BE2C (cell line): Measurements from ENCODE around the gene ELFN2.

Source experiments
- DNase-seq: peaks from one replicate; pipeline ENCODE4 v3.0.0-alpha.2; 2020
- H3K27me3 ChIP-seq: fragments of 250-450 bp; sonication (Bioruptor Pico); 2 replicates; pipeline ENCODE4 v1.5.1; 2020; ENCODE audit warnings: mild to moderate bottlenecking
- H3K36me3 ChIP-seq: fragments of 250-450 bp; sonication (Bioruptor Pico); 2 replicates; pipeline ENCODE4 v1.5.1; 2020; ENCODE audit warnings: mild to moderate bottlenecking
- H3K4me1 ChIP-seq: fragments of 250-450 bp; sonication (Bioruptor Pico); 2 replicates; pipeline ENCODE4 v1.5.1; 2020
- H3K4me3 ChIP-seq: 2 replicates; pipeline ENCODE4 v1.5.1; 2011; ENCODE audit warnings: low read depth, low read length
- H3K9me3 ChIP-seq: fragments of 250-450 bp; sonication (Bioruptor Pico); 2 replicates; pipeline ENCODE4 v1.5.1; 2020
- TF ChIP-seq, protein P1 (sequence below): IDR thresholded peaks from 2 replicates; pipeline ENCODE4 v1.5.1; 2012; ENCODE audit warnings: mild to moderate bottlenecking, low read depth, low read length

Gene ELFN2

DNA sequence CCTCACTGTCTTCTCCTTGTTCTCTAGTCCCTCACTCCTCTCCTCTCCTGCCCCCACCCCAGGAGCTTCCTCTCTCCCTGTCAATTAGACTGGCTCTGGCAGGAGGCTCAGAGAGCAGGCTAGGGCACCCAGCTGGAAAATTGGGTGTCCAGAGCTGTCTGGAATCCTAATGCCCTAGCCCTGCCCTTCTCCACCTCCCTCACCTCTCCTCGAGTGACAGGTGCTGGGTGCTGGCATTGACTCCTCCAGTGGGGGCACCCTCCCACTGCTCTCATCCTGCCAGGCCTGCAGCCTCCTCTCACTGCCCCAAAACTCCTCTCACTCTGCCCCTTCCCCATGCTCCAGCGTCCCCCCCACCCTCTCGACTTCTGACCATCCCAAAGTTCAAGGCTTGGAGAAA lies 76.0 kb downstream of the ELFN2 start:
- no peaks in the 10 kb centered on the region for H3K9me3 ChIP-seq
- no peak for DNase-seq
- TF ChIP-seq, protein P1, sequence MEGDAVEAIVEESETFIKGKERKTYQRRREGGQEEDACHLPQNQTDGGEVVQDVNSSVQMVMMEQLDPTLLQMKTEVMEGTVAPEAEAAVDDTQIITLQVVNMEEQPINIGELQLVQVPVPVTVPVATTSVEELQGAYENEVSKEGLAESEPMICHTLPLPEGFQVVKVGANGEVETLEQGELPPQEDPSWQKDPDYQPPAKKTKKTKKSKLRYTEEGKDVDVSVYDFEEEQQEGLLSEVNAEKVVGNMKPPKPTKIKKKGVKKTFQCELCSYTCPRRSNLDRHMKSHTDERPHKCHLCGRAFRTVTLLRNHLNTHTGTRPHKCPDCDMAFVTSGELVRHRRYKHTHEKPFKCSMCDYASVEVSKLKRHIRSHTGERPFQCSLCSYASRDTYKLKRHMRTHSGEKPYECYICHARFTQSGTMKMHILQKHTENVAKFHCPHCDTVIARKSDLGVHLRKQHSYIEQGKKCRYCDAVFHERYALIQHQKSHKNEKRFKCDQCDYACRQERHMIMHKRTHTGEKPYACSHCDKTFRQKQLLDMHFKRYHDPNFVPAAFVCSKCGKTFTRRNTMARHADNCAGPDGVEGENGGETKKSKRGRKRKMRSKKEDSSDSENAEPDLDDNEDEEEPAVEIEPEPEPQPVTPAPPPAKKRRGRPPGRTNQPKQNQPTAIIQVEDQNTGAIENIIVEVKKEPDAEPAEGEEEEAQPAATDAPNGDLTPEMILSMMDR = no peak

DNA sequence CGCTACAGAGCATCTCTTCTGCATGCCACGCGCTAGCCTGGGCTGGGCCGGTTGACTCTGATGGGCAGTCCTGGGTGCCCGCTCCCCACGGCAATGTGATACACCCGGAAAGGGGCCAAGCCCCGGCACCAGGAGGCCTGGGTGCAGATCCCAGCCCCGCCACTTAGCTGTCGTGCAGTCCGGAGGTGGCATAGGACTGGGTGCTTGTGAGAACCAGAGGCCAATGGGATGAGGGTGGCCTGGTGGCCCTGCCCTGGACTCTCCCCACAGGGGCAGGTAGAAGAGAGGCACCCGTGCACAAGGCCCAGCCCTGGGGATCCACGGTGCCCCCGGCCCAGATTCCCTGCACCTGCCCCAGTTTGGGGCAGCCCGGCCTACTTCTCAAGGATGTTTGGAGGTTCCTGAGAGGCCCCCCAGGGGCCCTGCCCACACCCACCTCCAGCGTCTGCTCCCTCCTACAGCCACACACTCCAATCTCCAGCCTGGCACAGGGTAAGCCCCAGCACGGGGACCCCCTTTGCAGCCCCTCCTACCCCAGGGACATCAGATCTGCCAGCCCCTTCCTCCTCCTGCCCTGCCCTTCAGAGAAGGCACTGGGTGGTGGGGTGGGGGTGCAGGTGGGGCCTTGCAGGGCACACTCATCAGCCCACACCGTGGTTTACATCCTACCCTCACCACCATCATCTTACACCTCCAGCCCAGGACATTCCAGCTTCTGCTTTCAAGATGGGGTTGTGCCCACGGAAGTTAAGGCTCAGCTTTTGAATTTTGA lies 78.0 kb downstream of the ELFN2 start:
- Histone ChIP-seq H3K4me1 (no peaks in the 10 kb centered on the region), H3K36me3 (no peaks in the 10 kb centered on the region), H3K9me3 (no peaks in the 10 kb centered on the region), H3K4me3 (no peak overlapping the region), H3K27me3 (no peaks in the 10 kb centered on the region)
- TF ChIP-seq, protein P1 = no peak
- DNase-seq = no peak

More for the DNA sequence above, 76.0 kb downstream of the ELFN2 start:
- Histone ChIP-seq H3K36me3 (no peaks in the 10 kb centered on the region), H3K27me3 (no peaks in the 10 kb centered on the region), H3K4me3 (no peak overlapping the region), H3K4me1 (no peaks in the 10 kb centered on the region)

DNA sequence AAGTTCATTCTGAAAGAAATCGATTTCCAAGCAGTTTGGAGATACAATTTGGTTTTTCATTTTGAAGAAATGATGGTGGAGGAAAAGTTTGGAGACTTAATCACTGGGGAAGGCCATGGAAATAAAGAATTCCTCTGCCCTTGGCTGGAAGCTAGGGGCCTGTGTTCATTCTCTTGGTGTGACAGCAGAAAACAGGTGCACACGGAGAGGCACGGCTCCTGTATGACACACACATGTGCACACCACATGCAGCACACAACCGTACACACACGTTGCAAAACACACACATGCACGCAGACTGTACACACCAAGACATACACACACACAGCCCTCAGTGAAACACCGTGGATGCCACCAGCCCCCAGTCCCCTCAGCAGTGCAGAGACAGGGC lies 80.8 kb downstream of the ELFN2 start:
- Histone ChIP-seq H3K4me1 (no peaks in the 10 kb centered on the region), H3K36me3 (no peaks in the 10 kb centered on the region), H3K27me3 (no peaks in the 10 kb centered on the region), H3K4me3 (no peak overlapping the region), H3K9me3 (no peaks in the 10 kb centered on the region)
- no peak for DNase-seq
- TF ChIP-seq, protein P1 = no peak

DNA sequence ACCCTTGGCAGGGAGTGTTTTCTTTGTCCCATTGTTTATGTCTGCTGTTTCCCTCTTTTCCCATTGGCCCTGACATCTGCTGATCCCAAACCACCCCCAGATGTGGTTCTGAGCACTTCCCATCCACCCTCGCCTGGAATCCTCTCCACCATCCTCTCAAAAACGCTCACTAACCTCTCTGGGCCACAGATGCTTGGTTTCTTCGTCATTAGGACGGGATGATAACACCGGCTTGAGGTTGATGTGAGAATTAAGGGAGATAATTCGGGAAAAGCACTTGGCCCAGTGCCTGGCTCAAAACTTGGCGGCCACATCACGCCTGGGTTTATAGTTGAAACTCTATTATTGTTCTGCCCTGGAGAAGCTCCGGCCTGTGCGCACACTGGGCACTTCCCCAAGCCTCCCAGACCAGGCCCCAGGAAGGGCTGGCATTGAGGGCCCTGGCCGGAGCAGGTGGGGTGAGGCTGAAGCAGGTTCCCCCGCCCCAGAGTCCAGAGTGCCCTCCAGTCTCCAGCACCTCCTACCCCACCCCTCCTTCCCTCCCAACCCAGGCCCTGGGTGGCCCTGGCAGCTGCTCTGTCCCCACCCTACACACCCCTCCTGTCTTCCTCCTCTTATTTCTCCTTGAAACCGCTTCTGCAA lies 81.3 kb downstream of the ELFN2 start:
- no peaks in the 10 kb centered on the region for H3K4me1 ChIP-seq
- TF ChIP-seq, protein P1 = no peak

DNA sequence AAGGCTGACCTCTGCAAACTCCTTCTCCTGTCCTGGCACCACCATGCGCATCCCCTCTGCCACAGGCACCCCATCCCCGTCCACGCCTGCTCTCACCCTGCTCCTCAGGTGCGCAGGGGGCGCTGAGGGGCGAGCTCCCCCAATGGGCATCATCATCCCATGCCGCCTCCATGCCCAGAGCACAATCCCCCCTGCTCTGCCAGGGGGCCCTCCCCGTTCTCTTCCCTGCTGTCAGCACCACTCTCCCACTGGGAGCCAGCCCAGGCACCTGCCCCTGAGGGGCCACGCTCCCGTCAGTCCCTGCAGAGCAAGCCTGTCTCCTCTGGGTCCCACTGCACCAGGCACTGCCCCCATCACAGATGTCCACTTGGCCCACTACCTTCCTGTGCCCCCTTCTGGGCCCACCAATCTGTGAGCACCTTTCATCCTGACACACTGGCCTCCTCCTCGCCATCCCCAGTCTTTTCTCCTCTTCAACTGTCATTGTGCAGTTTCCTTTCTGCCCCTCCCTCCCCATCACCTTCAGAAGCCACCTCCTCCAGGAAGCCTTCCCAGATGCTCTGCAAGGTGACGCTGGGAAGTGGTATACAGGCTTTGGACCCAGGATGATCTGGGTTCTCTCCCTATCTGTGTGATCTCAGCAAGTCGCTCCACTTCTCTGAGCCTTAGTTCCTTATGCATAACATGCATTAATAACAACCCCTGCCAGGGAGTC lies 82.4 kb downstream of the ELFN2 start:
- Histone ChIP-seq H3K27me3 (no peaks in the 10 kb centered on the region), H3K4me1 (no peaks in the 10 kb centered on the region), H3K36me3 (no peaks in the 10 kb centered on the region), H3K9me3 (no peaks in the 10 kb centered on the region), H3K4me3 (no peak overlapping the region)
- DNase-seq = no peak
- TF ChIP-seq, protein P1 = no peak

More for the DNA sequence above, 81.3 kb downstream of the ELFN2 start:
- no peaks in the 10 kb centered on the region for H3K9me3 ChIP-seq
- H3K27me3 ChIP-seq = no peaks in the 10 kb centered on the region
- no peaks in the 10 kb centered on the region for H3K36me3 ChIP-seq
- H3K4me3 ChIP-seq = no peak overlapping the region
- no peak for DNase-seq
